PC-3 (cell line): Measurements from ENCODE around the gene NAALADL1. TPM values are rescaled to one million over a fixed set of nuclear protein-coding genes. Genes with fewer than 3 reads are reported as not detected.

Experiments
- ATAC-seq: fragments of 200-7000 bp; cut with Tn5 transposase; 2 replicates; pipeline ENCODE4 v1.9.1; 2020; ENCODE audit warnings: mild to moderate bottlenecking, moderate library complexity
- BruUV-seq: library from RNA; stranded (reverse); fragments of 400-500 nt; replicated peaks from 2 replicates; lab custom pipeline; 2021; lab: Mats Ljungman, UMichigan
- CTCF ChIA-PET: fragments of 300-600 bp; sonication (Branson Sonifier 250); formaldehyde crosslinking; loops from one replicate; lab custom pipeline; 2022; ENCODE audit warnings: antibody characterized with exemption; lab: Charles Lee
- POLR2A ChIA-PET: fragments of 300-600 bp; sonication (Branson Sonifier 250); formaldehyde crosslinking; loops from one replicate; lab custom pipeline; 2022; ENCODE audit warnings: antibody characterized with exemption; ENCODE audit not compliant: unreplicated experiment; lab: Charles Lee
- DNase-seq: peaks from one replicate; pipeline ENCODE4 v3.0.0-alpha.2; 2015
- H2AFZ ChIP-seq: fragments of 300-600 bp; sonication (generic); 2 replicates; pipeline ENCODE4 v1.6.0; 2016; ENCODE audit warnings: antibody characterized with exemption, low read length
- H3F3A ChIP-seq: fragments of 300-600 bp; sonication (generic); one replicate; pipeline ENCODE4 v1.6.0; 2017; ENCODE audit warnings: antibody characterized with exemption, low read length, control low read depth, mild to moderate bottlenecking; ENCODE audit not compliant: unreplicated experiment
- H3K27ac ChIP-seq: fragments of 300-600 bp; sonication (generic); 2 replicates; pipeline ENCODE4 v1.5.1; 2016; ENCODE audit warnings: mild to moderate bottlenecking, low read length
- H3K27me3 ChIP-seq: fragments of 300-600 bp; sonication (generic); 2 replicates; pipeline ENCODE4 v1.6.1; 2016; ENCODE audit warnings: low read length, mixed read lengths
- H3K36me3 ChIP-seq: fragments of 300-600 bp; sonication (generic); 2 replicates; pipeline ENCODE4 v1.6.1; 2016; ENCODE audit warnings: low read depth, mixed run types, low read length, mixed read lengths
- H3K4me1 ChIP-seq: fragments of 300-600 bp; sonication (generic); 2 replicates; pipeline ENCODE4 v1.5.1; 2016; ENCODE audit warnings: low read length; ENCODE audit not compliant: insufficient read depth
- H3K4me2 ChIP-seq: fragments of 300-600 bp; sonication (generic); 2 replicates; pipeline ENCODE4 v1.6.0; 2016; ENCODE audit warnings: low read length
- H3K4me3 ChIP-seq: fragments of 300-600 bp; sonication (generic); 2 replicates; pipeline ENCODE4 v1.5.1; 2016; ENCODE audit warnings: mild to moderate bottlenecking, low read length, mixed read lengths
- H3K79me2 ChIP-seq: fragments of 300-600 bp; sonication (generic); 2 replicates; pipeline ENCODE4 v1.6.1; 2017; ENCODE audit warnings: low read length, mixed read lengths
- H3K9ac ChIP-seq: fragments of 300-600 bp; sonication (generic); 2 replicates; pipeline ENCODE4 v1.6.0; 2016; ENCODE audit warnings: mild to moderate bottlenecking, low read length
- H3K9me2 ChIP-seq: fragments of 300-600 bp; sonication (generic); replicated peaks from 2 replicates; pipeline ENCODE4 v1.6.1; 2016; ENCODE audit warnings: mixed run types, low read length, mixed read lengths
- H3K9me3 ChIP-seq: fragments of 300-600 bp; sonication (generic); 2 replicates; pipeline ENCODE4 v1.6.1; 2016; ENCODE audit warnings: low read length, mixed read lengths
- H4K20me1 ChIP-seq: fragments of 300-600 bp; sonication (generic); 2 replicates; pipeline ENCODE4 v1.6.1; 2016; ENCODE audit warnings: low read length, mixed read lengths
- EZH2 ChIP-seq: fragments of 300-600 bp; sonication (generic); IDR thresholded peaks from one replicate; pipeline ENCODE4 v1.6.1; 2017; ENCODE audit warnings: antibody characterized with exemption, mild to moderate bottlenecking, low read length; ENCODE audit not compliant: unreplicated experiment
- EZH2phosphoT487 ChIP-seq: fragments of 300-600 bp; sonication (generic); IDR thresholded peaks from 2 replicates; pipeline ENCODE4 v1.6.1; 2018; ENCODE audit warnings: mild to moderate bottlenecking, antibody characterized with exemption, low read length, borderline replicate concordance
- intact Hi-C: fragments of 100-400 bp; cut with micrococcal nuclease; formaldehyde crosslinking; loops from 2 replicates; pipeline ENCODE4 v1.9.0; 2023
- total RNA-seq: library from RNA; depleted of rRNA; stranded (reverse); fragments of >200 nt; gene quantifications from 2 replicates; pipeline ENCODE4 v1.2.3, GENCODE V29; 2014
- TF ChIP-seq, protein P1 (sequence below): fragments of 300-600 bp; sonication (generic); conservative IDR thresholded peaks from 2 replicates; pipeline ENCODE4 v1.5.1; 2017; ENCODE audit warnings: antibody characterized with exemption, low read depth, mild to moderate bottlenecking, low read length

The NAALADL1 gene
- total RNA-seq, 1 experiment from 2014 or later = 0.47 TPM

DNA sequence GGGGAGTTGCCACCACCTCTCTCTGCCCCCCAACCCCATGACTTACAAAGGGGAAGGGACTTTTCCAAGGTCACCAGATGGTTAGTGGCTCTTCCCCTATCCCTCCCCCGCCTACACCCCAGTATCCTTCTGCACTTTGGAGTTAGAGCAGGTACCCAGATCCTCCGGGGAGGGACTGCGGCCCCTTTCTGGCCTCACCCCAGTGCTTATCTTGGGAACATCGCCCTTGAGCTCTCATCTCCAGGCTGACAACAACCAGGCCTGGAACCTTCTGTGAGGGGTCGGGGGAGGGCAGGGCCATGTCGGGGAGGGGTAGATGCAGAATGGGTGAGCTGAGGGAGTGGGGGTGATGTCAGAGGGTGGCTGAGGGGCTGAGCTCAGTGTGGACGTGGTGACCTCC lies 7.5 kb upstream of the NAALADL1 start:
- no peak overlapping the region for H3K9ac ChIP-seq
- H3K27ac ChIP-seq = no peak overlapping the region
- TF ChIP-seq EZH2phosphoT487 = no peak
- TF ChIP-seq EZH2 = no peak
- TF ChIP-seq, protein P1, sequence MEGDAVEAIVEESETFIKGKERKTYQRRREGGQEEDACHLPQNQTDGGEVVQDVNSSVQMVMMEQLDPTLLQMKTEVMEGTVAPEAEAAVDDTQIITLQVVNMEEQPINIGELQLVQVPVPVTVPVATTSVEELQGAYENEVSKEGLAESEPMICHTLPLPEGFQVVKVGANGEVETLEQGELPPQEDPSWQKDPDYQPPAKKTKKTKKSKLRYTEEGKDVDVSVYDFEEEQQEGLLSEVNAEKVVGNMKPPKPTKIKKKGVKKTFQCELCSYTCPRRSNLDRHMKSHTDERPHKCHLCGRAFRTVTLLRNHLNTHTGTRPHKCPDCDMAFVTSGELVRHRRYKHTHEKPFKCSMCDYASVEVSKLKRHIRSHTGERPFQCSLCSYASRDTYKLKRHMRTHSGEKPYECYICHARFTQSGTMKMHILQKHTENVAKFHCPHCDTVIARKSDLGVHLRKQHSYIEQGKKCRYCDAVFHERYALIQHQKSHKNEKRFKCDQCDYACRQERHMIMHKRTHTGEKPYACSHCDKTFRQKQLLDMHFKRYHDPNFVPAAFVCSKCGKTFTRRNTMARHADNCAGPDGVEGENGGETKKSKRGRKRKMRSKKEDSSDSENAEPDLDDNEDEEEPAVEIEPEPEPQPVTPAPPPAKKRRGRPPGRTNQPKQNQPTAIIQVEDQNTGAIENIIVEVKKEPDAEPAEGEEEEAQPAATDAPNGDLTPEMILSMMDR = no peak
- H3K36me3 ChIP-seq = no peaks in the 10 kb centered on the region
- H3K4me2 ChIP-seq = no peak overlapping the region
- H3K9me2 ChIP-seq = no peaks in the 10 kb centered on the region
- H3K4me3 ChIP-seq = no peak overlapping the region
- BruUV-seq = no TSS peak
- no peaks in the 10 kb centered on the region for H3K4me1 ChIP-seq
- ATAC-seq (no peak), DNase-seq (no peak)
- no peak overlapping the region for H2AFZ ChIP-seq
- CTCF ChIA-PET = no interaction called here
- H3K79me2 ChIP-seq = no peaks in the 10 kb centered on the region
- H3K27me3 ChIP-seq = no peaks in the 10 kb centered on the region
- intact Hi-C loops = no loop called here
- H4K20me1 ChIP-seq = no peaks in the 10 kb centered on the region
- H3F3A ChIP-seq = no peaks in the 10 kb centered on the region
- no peaks in the 10 kb centered on the region for H3K9me3 ChIP-seq
- POLR2A ChIA-PET = no interaction called here

DNA sequence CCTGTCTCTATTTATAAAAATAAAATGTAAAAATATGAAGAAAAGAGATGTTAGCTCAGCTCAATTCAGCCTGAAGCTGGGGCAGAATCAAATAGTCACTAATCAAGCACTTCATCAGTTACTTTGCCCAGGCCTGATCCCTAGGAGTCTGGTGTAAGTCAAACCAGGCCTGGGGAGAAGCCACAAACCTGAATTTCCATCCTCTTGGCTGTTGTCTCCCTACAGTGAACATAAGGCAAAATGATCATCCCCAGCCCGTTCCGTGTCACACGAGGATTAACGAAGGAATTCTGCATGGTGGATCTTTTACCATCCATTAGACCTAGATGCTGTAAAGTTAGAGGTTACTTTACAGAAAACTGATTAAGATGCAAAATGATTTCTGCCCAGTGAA lies 6.5 kb upstream of the NAALADL1 start:
- no TSS peak for BruUV-seq
- CTCF ChIA-PET = no interaction called here
- no peak for ATAC-seq

DNA sequence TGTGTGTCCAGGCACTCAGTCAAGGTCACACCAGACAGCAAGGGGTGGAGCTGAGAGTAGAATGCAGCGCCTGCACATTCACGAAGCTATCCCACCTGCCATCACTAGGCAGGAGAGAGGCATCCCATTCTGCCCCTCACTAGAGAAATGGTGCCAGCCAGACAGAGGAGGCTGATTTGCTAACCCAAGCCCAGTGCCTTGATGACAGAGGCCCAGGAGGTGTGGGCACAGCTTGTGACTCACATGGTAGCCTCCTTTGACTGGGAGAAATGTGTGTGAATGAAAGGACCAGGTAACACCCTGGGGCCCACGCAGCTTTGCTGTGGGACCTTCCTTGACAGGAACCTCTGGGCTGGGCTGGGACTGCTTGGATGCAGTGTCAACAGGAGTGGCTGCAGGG lies 5.2 kb upstream of the NAALADL1 start:
- CTCF ChIA-PET = no interaction called here
- Histone ChIP-seq H3K27ac (no peak overlapping the region), H3K9me3 (no peaks in the 10 kb centered on the region), H3K4me3 (no peak overlapping the region), H3K4me2 (no peak overlapping the region), H3K36me3 (no peaks in the 10 kb centered on the region), H3K9ac (no peak overlapping the region), H3F3A (no peaks in the 10 kb centered on the region), H3K79me2 (no peaks in the 10 kb centered on the region), H3K27me3 (no peaks in the 10 kb centered on the region), H3K9me2 (no peaks in the 10 kb centered on the region), H4K20me1 (no peaks in the 10 kb centered on the region), H3K4me1 (no peaks in the 10 kb centered on the region), H2AFZ (no peak overlapping the region)
- intact Hi-C loops = no loop called here
- BruUV-seq = no TSS peak
- ATAC-seq (no peak), DNase-seq (no peak)
- no peak for TF ChIP-seq EZH2
- TF ChIP-seq, protein P1 = no peak
- TF ChIP-seq EZH2phosphoT487 = no peak
- POLR2A ChIA-PET = no interaction called here

More for the DNA sequence above, 6.5 kb upstream of the NAALADL1 start:
- Histone ChIP-seq H3K9me2 (no peaks in the 10 kb centered on the region), H3F3A (no peaks in the 10 kb centered on the region), H3K4me2 (no peak overlapping the region), H3K36me3 (no peaks in the 10 kb centered on the region), H2AFZ (no peak overlapping the region), H3K4me3 (no peak overlapping the region), H3K9ac (no peak overlapping the region), H4K20me1 (no peaks in the 10 kb centered on the region), H3K4me1 (no peaks in the 10 kb centered on the region), H3K9me3 (no peaks in the 10 kb centered on the region), H3K79me2 (no peaks in the 10 kb centered on the region), H3K27ac (no peak overlapping the region), H3K27me3 (no peaks in the 10 kb centered on the region)
- intact Hi-C loops = no loop called here
- POLR2A ChIA-PET = no interaction called here
- no peak for DNase-seq
- TF ChIP-seq EZH2 (no peak), EZH2phosphoT487 (no peak)
- TF ChIP-seq, protein P1 = no peak
